Measurements from ENCODE around the gene TEX22. TPM values are rescaled to one million over a fixed set of nuclear protein-coding genes. Genes with fewer than 3 reads are reported as not detected.

Gene TEX22
- total RNA-seq, 4 donors from 2014 or later = 0.35 to 1.6 (median 0.94) TPM; not detected in 1

- DNase-seq = peak; percentile 82 to 94 (median 86)
- TF ChIP-seq CTCF (IDR thresholded peaks at IDR 0.05) (peak; percentile 65 to 93 (median 88)), POLR2A (IDR thresholded peaks at IDR 0.05) (no peak)
- Histone ChIP-seq H3K9me3 (no peaks in the 10 kb centered on the region), H3K36me3 (peaks cover 0 to 24% (median 0%) of the 10 kb centered on the region in 3 donors), H3K4me1 (peaks cover 0 to 3% (median 0%) of the 10 kb centered on the region in 4 donors), H3K27ac (no peak overlapping the region), H3K27me3 (no peaks in the 10 kb centered on the region), H3K4me3 (no peak overlapping the region)
Observed at GRCh38 chr14:105351920-105352851, 46.2 kb upstream of the TEX22 start.

GRCh38 chr14:105353136-105353535, 45.2 kb upstream of the TEX22 start:
- Histone ChIP-seq H3K9me3 (no peaks in the 10 kb centered on the region), H3K27ac (no peak overlapping the region), H3K27me3 (no peaks in the 10 kb centered on the region), H3K36me3 (peaks cover 0 to 24% (median 0%) of the 10 kb centered on the region in 3 donors), H3K4me3 (no peak overlapping the region), H3K4me1 (peaks cover 0 to 3% (median 0%) of the 10 kb centered on the region in 4 donors)
- no peak for DNase-seq
- TF ChIP-seq POLR2A (IDR thresholded peaks at IDR 0.05) (no peak), CTCF (IDR thresholded peaks at IDR 0.05) (no peak)

GRCh38 chr14:105354541-105354940, 43.8 kb upstream of the TEX22 start:
- H3K4me1 ChIP-seq = peaks cover 0 to 3% (median 0%) of the 10 kb centered on the region in 4 donors
- H3K4me3 ChIP-seq = no peak overlapping the region
- no peak for TF ChIP-seq CTCF (IDR thresholded peaks at IDR 0.05)
- TF ChIP-seq POLR2A (IDR thresholded peaks at IDR 0.05) = no peak
- no peak overlapping the region for H3K27ac ChIP-seq
- peaks cover 0 to 24% (median 0%) of the 10 kb centered on the region in 3 donors for H3K36me3 ChIP-seq
- H3K9me3 ChIP-seq = no peaks in the 10 kb centered on the region
- H3K27me3 ChIP-seq = no peaks in the 10 kb centered on the region
- DNase-seq = no peak

GRCh38 chr14:105355049-105355575, 43.2 kb upstream of the TEX22 start:
- H3K4me3 ChIP-seq = no peak overlapping the region
- TF ChIP-seq POLR2A (IDR thresholded peaks at IDR 0.05) (no peak), CTCF (IDR thresholded peaks at IDR 0.05) (no peak)
- no peaks in the 10 kb centered on the region for H3K9me3 ChIP-seq
- H3K27me3 ChIP-seq = no peaks in the 10 kb centered on the region
- DNase-seq = no peak
- peaks cover 0 to 24% (median 0%) of the 10 kb centered on the region in 3 donors for H3K36me3 ChIP-seq
- H3K4me1 ChIP-seq = peaks cover 0 to 3% (median 0%) of the 10 kb centered on the region in 4 donors
- H3K27ac ChIP-seq = no peak overlapping the region

GRCh38 chr14:105355850-105356604, 42.3 kb upstream of the TEX22 start:
- no peak for TF ChIP-seq POLR2A (IDR thresholded peaks at IDR 0.05)
- TF ChIP-seq CTCF (IDR thresholded peaks at IDR 0.05) = no peak
- H3K4me1 ChIP-seq = peaks cover 0 to 3% (median 0%) of the 10 kb centered on the region in 4 donors
- H3K36me3 ChIP-seq = peaks cover 0 to 25% (median 0%) of the 10 kb centered on the region in 3 donors
- DNase-seq = no peak
- H3K9me3 ChIP-seq = no peaks in the 10 kb centered on the region
- no peaks in the 10 kb centered on the region for H3K27me3 ChIP-seq
- no peak overlapping the region for H3K27ac ChIP-seq
- no peak overlapping the region for H3K4me3 ChIP-seq

All from Peyer's patch (tissue), 4 donors.